Activated B cell treated with CpG ODN at 0.5 μM for 24 hours (primary cell): ENCODE results near the gene CABLES2. TPM values are rescaled to one million over a fixed set of nuclear protein-coding genes. Genes with fewer than 3 reads are reported as not detected.

Source experiments
- ATAC-seq: fragments of 200-7000 bp; cut with Tn5 transposase; one replicate; pipeline ENCODE4 v1.10.0; 2021; ENCODE audit warnings: low read depth, mild to moderate bottlenecking, moderate library complexity
- CTCF ChIA-PET: fragments of 350-600 bp; sonication (Branson Sonifier 250); formaldehyde crosslinking; loops from one replicate; lab custom pipeline; 2021; ENCODE audit warnings: antibody characterized with exemption; lab: Charles Lee
- POLR2A ChIA-PET: fragments of 350-600 bp; sonication (Branson Sonifier 250); formaldehyde crosslinking; loops from one replicate; lab custom pipeline; 2021; ENCODE audit warnings: antibody characterized with exemption; lab: Charles Lee
- DNase-seq: peaks from one replicate; pipeline ENCODE4 v3.0.0; 2022
- H3K27ac Mint-ChIP-seq: one replicate; pipeline ENCODE4 v1.8.0; 2020; ENCODE audit warnings: mixed read lengths
- H3K27me3 Mint-ChIP-seq: one replicate; pipeline ENCODE4 v1.8.0; 2021; ENCODE audit warnings: mixed read lengths
- H3K36me3 Mint-ChIP-seq: one replicate; pipeline ENCODE4 v1.8.0; 2021; ENCODE audit warnings: low read depth, mixed read lengths
- H3K4me1 Mint-ChIP-seq: one replicate; pipeline ENCODE4 v1.8.0; 2021; ENCODE audit warnings: mixed read lengths
- H3K4me3 Mint-ChIP-seq: one replicate; pipeline ENCODE4 v1.8.0; 2020; ENCODE audit warnings: mild to moderate bottlenecking, mixed read lengths
- H3K9me3 Mint-ChIP-seq: one replicate; pipeline ENCODE4 v1.8.0; 2020; ENCODE audit warnings: mixed read lengths
- CTCF ChIP-seq: fragments of 200-600 bp; IDR thresholded peaks from one replicate; pipeline ENCODE4 v1.8.0; 2022; ENCODE audit warnings: antibody characterized with exemption, mild to moderate bottlenecking
- intact Hi-C: fragments of 100-400 bp; cut with micrococcal nuclease; formaldehyde crosslinking; loops from one replicate; pipeline ENCODE4 v1.15.1; 2024
- total RNA-seq: library from RNA; stranded (reverse); gene quantifications from 2 replicates; pipeline ENCODE4 v1.2.3, GENCODE V29; 2022

CABLES2 gene
- total RNA-seq, 1 donor from 2014 or later: 6.6 TPM

GRCh38 chr20:62345681-62346370 is 61.3 kb downstream of the CABLES2 start:
- intact Hi-C loops: no loop called here
- ChIA-PET CTCF (no interaction called here), POLR2A (interaction anchor here (0.7 kb wide), 1 partner anchor 9 kb away, joined by 3 read pairs; no protein-coding TSS in a partner anchor)
- Mint-ChIP-seq H3K27ac (no peak overlapping the region), H3K27me3 (no peaks in the 10 kb centered on the region), H3K4me1 (peaks cover 2% of the 10 kb centered on the region), H3K36me3 (peaks cover 3% of the 10 kb centered on the region), H3K4me3 (no peak overlapping the region), H3K9me3 (peaks cover 5% of the 10 kb centered on the region)
- no peak for ATAC-seq
- DNase-seq: no peak
- no peak for TF ChIP-seq CTCF

- intact Hi-C loops: no loop called here
- no peak for DNase-seq
- TF ChIP-seq CTCF: no peak
- H3K27ac Mint-ChIP-seq: no peak overlapping the region
- H3K9me3 Mint-ChIP-seq: peaks cover 5% of the 10 kb centered on the region
- H3K36me3 Mint-ChIP-seq: peaks cover 3% of the 10 kb centered on the region
- ChIA-PET POLR2A (interaction anchor here (0.7 kb wide), 1 partner anchor 55 kb away, joined by 6 read pairs; no protein-coding TSS in a partner anchor), CTCF (no interaction called here)
- peaks cover 11% of the 10 kb centered on the region for H3K4me1 Mint-ChIP-seq
- ATAC-seq: no peak
- no peak overlapping the region for H3K4me3 Mint-ChIP-seq
- no peaks in the 10 kb centered on the region for H3K27me3 Mint-ChIP-seq
Measured at GRCh38 chr20:62344782-62345181, 62.3 kb downstream of the CABLES2 start.

GRCh38 chr20:62344092-62344491 is 63.0 kb downstream of the CABLES2 start:
- Mint-ChIP-seq H3K36me3 (peaks cover 3% of the 10 kb centered on the region), H3K9me3 (peaks cover 3% of the 10 kb centered on the region), H3K27ac (no peak overlapping the region), H3K4me1 (peaks cover 18% of the 10 kb centered on the region), H3K27me3 (no peaks in the 10 kb centered on the region), H3K4me3 (no peak overlapping the region)
- POLR2A ChIA-PET: interaction anchor here (0.7 kb wide), 1 partner anchor 605 kb away, joined by 5 read pairs; no protein-coding TSS in a partner anchor
- DNase-seq: no peak
- no peak for ATAC-seq
- no peak for TF ChIP-seq CTCF
- intact Hi-C loops: no loop called here
- CTCF ChIA-PET: no interaction called here

GRCh38 chr20:62342910-62343309 is 64.2 kb downstream of the CABLES2 start:
- Mint-ChIP-seq H3K36me3 (no peaks in the 10 kb centered on the region), H3K27me3 (no peaks in the 10 kb centered on the region), H3K9me3 (no peaks in the 10 kb centered on the region), H3K27ac (no peak overlapping the region), H3K4me3 (no peak overlapping the region), H3K4me1 (peaks cover 29% of the 10 kb centered on the region)
- ATAC-seq: no peak
- intact Hi-C loops: no loop called here
- DNase-seq: no peak
- no peak for TF ChIP-seq CTCF
- CTCF ChIA-PET: interaction anchor here (1.0 kb wide), 1 partner anchor 39 kb away, joined by 3 read pairs; no protein-coding TSS in a partner anchor
- POLR2A ChIA-PET: no interaction called here

GRCh38 chr20:62339647-62340062 is 67.4 kb downstream of the CABLES2 start:
- peak; percentile 43 for DNase-seq
- H3K27me3 Mint-ChIP-seq: no peaks in the 10 kb centered on the region
- H3K4me1 Mint-ChIP-seq: peaks cover 55% of the 10 kb centered on the region
- H3K36me3 Mint-ChIP-seq: no peaks in the 10 kb centered on the region
- TF ChIP-seq CTCF: no peak
- H3K4me3 Mint-ChIP-seq: peak overlapping the region; percentile 86
- peak; percentile 67 for ATAC-seq
- ChIA-PET CTCF (interaction anchor here (0.7 to 1.7 kb wide), 3 partner anchors 37 to 284 kb away, joined by 3 to 9 read pairs (median 9); partner anchors contain the start of gene ADRM1), POLR2A (interaction anchor here (0.6 to 3.5 kb wide), 13 partner anchors 22 to 311 kb away, joined by 3 to 21 read pairs (median 4); partner anchors contain the start of genes ADRM1, LAMA5 and RPS21)
- intact Hi-C loops: loop anchor here (1.0 to 2.0 kb wide), 4 partner anchors 28 to 67 kb away; partner anchors contain the start of genes ADRM1, CABLES2 and LAMA5
- no peaks in the 10 kb centered on the region for H3K9me3 Mint-ChIP-seq
- H3K27ac Mint-ChIP-seq: peak overlapping the region; percentile 92
